IPS-NIHi7 (cell line): Measurements from ENCODE around the gene KLHL17.

ENCODE experiments used
- DNase-seq: peaks from one replicate; pipeline ENCODE4 v3.0.0; 2012; ENCODE audit warnings: mixed read lengths; ENCODE audit errors: extremely low spot score

The KLHL17 gene

GRCh38 chr1:923131-923990, 37.0 kb upstream of the KLHL17 start, which contains the start of gene SAMD11:
SAMD11 (plus strand) TSS chr1:923923; CDS start chr1:924432, 509 bp downstream.
- peak; percentile 49 for DNase-seq

- no peak for DNase-seq
Measured at GRCh38 chr1:923991-924655, 36.3 kb upstream of the KLHL17 start.

- no peak for DNase-seq
Measured at GRCh38 chr1:924656-925560, 35.5 kb upstream of the KLHL17 start.

GRCh38 chr1:925561-926421, 34.6 kb upstream of the KLHL17 start:
- DNase-seq: no peak

GRCh38 chr1:927234-927633, 33.1 kb upstream of the KLHL17 start:
- no peak for DNase-seq

GRCh38 chr1:927748-928147, 32.6 kb upstream of the KLHL17 start:
- DNase-seq: no peak

- DNase-seq: no peak
Measured at GRCh38 chr1:928825-929661, 31.3 kb upstream of the KLHL17 start.

- no peak for DNase-seq
Measured at GRCh38 chr1:929712-930632, 30.4 kb upstream of the KLHL17 start.

GRCh38 chr1:930633-931138, 29.7 kb upstream of the KLHL17 start:
- DNase-seq: no peak

GRCh38 chr1:931380-932172, 28.8 kb upstream of the KLHL17 start:
- no peak for DNase-seq

GRCh38 chr1:932173-932510, 28.2 kb upstream of the KLHL17 start:
- no peak for DNase-seq

- DNase-seq: no peak
Measured at GRCh38 chr1:932776-933602, 27.4 kb upstream of the KLHL17 start.

- no peak for DNase-seq
Measured at GRCh38 chr1:933603-933940, 26.8 kb upstream of the KLHL17 start.

GRCh38 chr1:934991-935750, 25.2 kb upstream of the KLHL17 start:
- no peak for DNase-seq

- peak; percentile 65 for DNase-seq
Measured at GRCh38 chr1:935751-936231, 24.6 kb upstream of the KLHL17 start.
